ENCODE data around the gene FARP2.

GRCh38 chr2:241489733-241490680 lies 133.9 kb downstream of the FARP2 start:
- TF ChIP-seq CTCF (conservative IDR thresholded peaks at IDR 0.05 in 1 of 2, IDR thresholded peaks at IDR 0.05 in 1 of 2; ENCODE audit: low read depth in 1 of 2, low read length in 2 of 2), result no peak
- no peak for TF ChIP-seq EZH2 (IDR thresholded peaks at IDR 0.05; ENCODE audit: low read length, missing control alignments)
